HG03558 (cell line): ENCODE measurements around the gene FSTL3.

ENCODE experiments used
- ATAC-seq: cut with Tn5 transposase; IDR thresholded peaks from one replicate; pipeline ENCODE4 v1.9.1; 2021; ENCODE audit warnings: moderate number of reproducible peaks; ENCODE audit not compliant: unreplicated experiment; ENCODE audit errors: extremely low read depth

FSTL3 gene

DNA sequence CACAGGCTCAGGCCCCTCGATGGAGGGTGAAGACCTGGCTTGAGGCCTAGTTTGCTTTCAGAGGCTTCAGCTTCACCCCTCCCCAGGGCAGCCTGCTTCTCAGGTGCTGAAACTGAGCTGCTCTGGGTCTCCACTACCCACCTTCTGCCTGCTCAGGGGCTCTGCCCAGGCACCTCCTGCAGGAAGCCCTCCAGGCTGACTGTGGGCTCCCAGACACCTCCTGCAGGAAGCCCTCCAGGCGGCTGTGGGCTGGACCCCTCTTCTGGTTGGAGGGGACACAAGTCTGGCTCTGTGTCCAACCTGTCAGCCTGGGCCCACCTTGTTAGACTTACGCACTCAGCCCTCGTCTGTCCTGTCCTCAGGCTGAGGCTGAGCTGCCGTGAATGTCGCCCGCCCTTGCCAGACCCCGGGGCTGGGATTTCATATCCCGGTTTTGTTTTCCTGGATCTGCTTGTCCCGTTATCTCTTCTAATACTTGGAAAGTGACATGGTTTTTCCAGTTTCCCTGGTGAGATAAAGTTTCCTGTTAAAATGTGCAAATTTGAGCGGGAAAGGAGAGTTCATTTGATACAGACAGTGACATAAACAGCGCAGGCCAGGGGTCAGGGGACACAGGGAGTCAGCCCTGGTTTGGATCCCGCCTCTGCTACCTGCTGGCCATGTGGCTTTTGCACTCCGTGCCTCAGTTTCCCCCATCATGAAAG, 53.9 kb downstream of the FSTL3 start:
- no peak for ATAC-seq

DNA sequence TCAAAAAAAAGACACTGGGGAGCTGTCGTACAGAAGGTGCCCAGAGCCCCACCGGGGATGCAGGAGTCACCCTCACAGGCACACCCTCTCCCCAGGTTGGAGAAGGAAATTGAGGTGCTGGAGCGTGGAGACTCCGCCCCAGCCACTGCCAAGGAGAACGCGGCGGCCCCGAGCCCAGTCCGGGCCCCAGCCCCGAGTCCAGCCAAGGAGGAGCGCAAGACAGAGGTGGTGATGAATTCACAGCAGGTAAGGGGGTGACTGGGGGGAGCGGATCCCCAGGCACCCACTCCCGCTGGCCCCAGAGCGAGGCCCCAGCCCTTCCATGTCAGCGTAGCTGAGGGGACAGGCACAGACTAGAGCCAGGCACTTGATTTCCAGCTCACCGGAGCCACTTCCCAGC, 54.8 kb downstream of the FSTL3 start:
- no peak for ATAC-seq

DNA sequence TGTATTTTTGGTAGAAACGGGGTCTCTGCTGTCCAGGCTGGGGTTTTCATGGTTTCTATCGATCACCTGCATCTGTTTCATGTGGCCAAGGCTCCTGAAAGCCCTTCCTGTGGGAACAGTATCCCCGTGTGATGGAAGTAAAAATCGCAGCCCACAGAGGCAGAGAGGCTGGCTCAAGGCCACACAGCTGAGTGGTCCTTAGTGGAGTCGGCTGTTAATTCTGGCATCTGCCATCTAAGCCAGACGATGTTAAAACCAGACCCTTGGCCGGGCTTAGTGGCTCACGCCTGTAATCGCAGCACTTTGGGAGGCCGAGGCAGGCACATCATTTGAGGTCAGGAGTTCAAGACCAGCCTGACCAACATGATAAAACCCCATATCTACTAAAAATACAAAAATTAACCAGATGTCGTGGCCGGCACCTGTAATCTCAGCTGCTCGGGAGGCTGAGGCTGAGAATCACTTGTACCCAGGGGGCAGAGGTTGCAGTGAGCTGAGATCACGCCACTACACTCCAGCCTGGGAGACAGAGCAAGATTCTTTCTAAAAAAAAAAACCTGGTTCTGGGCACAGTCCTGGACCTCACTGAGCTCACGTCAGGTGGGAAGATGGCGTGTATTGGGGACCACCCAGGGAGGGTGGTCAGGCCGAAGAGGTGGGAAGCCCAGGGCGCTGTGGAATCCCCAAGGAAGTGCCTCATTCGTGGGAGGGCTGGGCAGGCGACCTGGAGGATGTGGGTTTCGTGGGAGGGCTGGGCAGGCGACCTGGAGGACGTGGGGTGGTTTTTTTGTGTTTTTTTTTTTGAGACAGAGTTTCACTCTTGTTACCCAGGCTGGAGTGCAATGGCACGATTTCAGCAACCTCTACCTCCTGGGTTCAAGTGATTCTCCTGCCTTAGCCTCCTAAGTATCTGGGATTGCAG, 56.2 kb downstream of the FSTL3 start:
- no peak for ATAC-seq
